Testis (tissue), 2 donors: ENCODE data around the gene ISOC1.

Source experiments
- POLR2A ChIP-seq: fragments of 450-650 bp; IDR thresholded peaks from one replicate; pipeline ENCODE4 v1.6.1; 2017; ENCODE audit warnings: antibody characterized with exemption, mild to moderate bottlenecking, moderate library complexity
- TF ChIP-seq, protein P1 (sequence below), 3 experiments: fragments of 450-650 bp in 2 of 3; fragments of 200-600 bp in 1 of 3; sonication (generic) in 1 of 3; IDR thresholded peaks; one replicate each; pipeline ENCODE4 v1.5.1; 2016 to 2019; ENCODE audit warnings: antibody characterized with exemption in 3 of 3, mild to moderate bottlenecking in 2 of 3, moderate library complexity in 1 of 3

DNA sequence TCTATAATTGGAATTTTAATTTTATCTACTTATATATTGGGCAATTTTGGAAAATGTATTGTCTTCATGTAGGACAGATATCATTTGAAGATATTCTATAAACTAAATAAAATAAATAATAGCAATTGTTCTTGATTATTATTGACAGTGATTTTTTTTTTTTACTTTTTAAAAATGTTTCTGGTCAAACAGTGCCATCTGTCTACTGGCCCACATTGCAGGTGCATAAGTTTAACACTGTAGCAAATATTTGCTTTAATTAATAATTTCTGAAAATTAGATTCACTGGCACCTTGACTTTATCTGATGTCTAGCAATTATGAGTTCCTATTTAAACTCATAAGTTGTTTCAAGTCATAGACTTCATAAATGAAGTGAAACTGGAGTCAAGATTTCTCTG, 41.1 kb upstream of the ISOC1 start:
- TF ChIP-seq, protein P1, sequence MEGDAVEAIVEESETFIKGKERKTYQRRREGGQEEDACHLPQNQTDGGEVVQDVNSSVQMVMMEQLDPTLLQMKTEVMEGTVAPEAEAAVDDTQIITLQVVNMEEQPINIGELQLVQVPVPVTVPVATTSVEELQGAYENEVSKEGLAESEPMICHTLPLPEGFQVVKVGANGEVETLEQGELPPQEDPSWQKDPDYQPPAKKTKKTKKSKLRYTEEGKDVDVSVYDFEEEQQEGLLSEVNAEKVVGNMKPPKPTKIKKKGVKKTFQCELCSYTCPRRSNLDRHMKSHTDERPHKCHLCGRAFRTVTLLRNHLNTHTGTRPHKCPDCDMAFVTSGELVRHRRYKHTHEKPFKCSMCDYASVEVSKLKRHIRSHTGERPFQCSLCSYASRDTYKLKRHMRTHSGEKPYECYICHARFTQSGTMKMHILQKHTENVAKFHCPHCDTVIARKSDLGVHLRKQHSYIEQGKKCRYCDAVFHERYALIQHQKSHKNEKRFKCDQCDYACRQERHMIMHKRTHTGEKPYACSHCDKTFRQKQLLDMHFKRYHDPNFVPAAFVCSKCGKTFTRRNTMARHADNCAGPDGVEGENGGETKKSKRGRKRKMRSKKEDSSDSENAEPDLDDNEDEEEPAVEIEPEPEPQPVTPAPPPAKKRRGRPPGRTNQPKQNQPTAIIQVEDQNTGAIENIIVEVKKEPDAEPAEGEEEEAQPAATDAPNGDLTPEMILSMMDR (IDR thresholded peaks at IDR 0.05), result no peak
- no peak for TF ChIP-seq POLR2A
